ENCODE data around the gene AGXT. TPM values are rescaled to one million over a fixed set of nuclear protein-coding genes. Genes with fewer than 3 reads are reported as not detected.

The AGXT gene
- total and polyA plus RNA-seq, 2 of the 8 experiments (the other 6 are each of a cell fraction or from before 2014, with no cell fraction given) = 0.03 TPM; not detected in 1

- H3K23me2 ChIP-seq (ENCODE audit: low read depth, low read length) = no peaks in the 10 kb centered on the region
- no peak overlapping the region for H2BK120ac ChIP-seq (replicated peaks; ENCODE audit: low read depth, low read length)
- H2BK15ac ChIP-seq (ENCODE audit: low read length) = no peak overlapping the region
- H3K79me1 ChIP-seq (ENCODE audit: low read depth, low read length) = no peaks in the 10 kb centered on the region
- no peaks in the 10 kb centered on the region for H3K79me2 ChIP-seq (ENCODE audit: control insufficient read depth in 1 of 2, insufficient read depth in 2 of 2, low read length in 2 of 2)
- no peak overlapping the region for H2BK5ac ChIP-seq (ENCODE audit: low read depth, low read length)
- FAIRE-seq = no peak
- POLR2A ChIA-PET (ENCODE audit: partially characterized antibody) = no interaction called here
- CTCF ChIA-PET (ENCODE audit: partially characterized antibody) = interaction anchor here (1.2 kb wide), 2 partner anchors 12 to 69 kb away, joined by 3 read pairs; no protein-coding TSS in a partner anchor
- no peak for DNase-seq (ENCODE audit: low read depth in 1 of 2, low spot score in 2 of 2)
- H4K91ac ChIP-seq (replicated peaks; ENCODE audit: insufficient read length, low read length) = no peak overlapping the region
- H3K9me3 ChIP-seq (ENCODE audit: insufficient read depth in 2 of 2, low read depth in 1 of 2, low read length in 1 of 2) = no peaks in the 10 kb centered on the region
- H3K9ac ChIP-seq (replicated peaks in 1 of 4; ENCODE audit: extremely low read depth in 1 of 4, low read depth in 3 of 4, low read length in 3 of 4) = no peak overlapping the region
- no peak overlapping the region for H2BK20ac ChIP-seq (ENCODE audit: low read length)
- no peak overlapping the region for H2AFZ ChIP-seq (ENCODE audit: low read length)
- H3K4me3 ChIP-seq (ENCODE audit: extremely low read depth in 1 of 4, insufficient read depth in 2 of 4, low read depth in 3 of 4, low read length in 4 of 4) = no peak overlapping the region
- no peak overlapping the region for H3K14ac ChIP-seq (ENCODE audit: insufficient read length)
- no peaks in the 10 kb centered on the region for H3K36me3 ChIP-seq (ENCODE audit: control insufficient read depth in 2 of 4, insufficient read depth in 4 of 4, low read length in 3 of 4)
- no peak overlapping the region for H2AK5ac ChIP-seq (ENCODE audit: low read depth, low read length)
- no peak overlapping the region for H4K5ac ChIP-seq (ENCODE audit: insufficient read length, low read depth, low read length)
- 92% methylated on average over 16 of the region's 17 CpGs; no CpG with 5 or more reads in 1 of the 2 experiments for WGBS, 2 experiments (ENCODE audit: extremely low coverage in 1 of 2, insufficient coverage in 1 of 2, insufficient read length in 1 of 2, insufficient replicate concordance in 2 of 2, low coverage in 1 of 2, low lambda C conversion rate in 2 of 2, missing lambda C conversion rate in 1 of 2)
- H2BK12ac ChIP-seq (ENCODE audit: low read depth, low read length) = no peak overlapping the region
- no peak overlapping the region for H3K56ac ChIP-seq (replicated peaks; ENCODE audit: insufficient read length, low read depth, low read length)
- no peak overlapping the region for H3K18ac ChIP-seq (ENCODE audit: extremely low read depth, low read length)
- no peak overlapping the region for H3K23ac ChIP-seq (ENCODE audit: insufficient read length)
- no peak overlapping the region for H4K8ac ChIP-seq (ENCODE audit: extremely low read depth, insufficient read depth, low read length)
- no peak overlapping the region for H3K27ac ChIP-seq (ENCODE audit: low read depth, low read length)
- H3K4me2 ChIP-seq (ENCODE audit: insufficient read depth in 1 of 2, low read depth in 2 of 2, low read length in 2 of 2) = no peak overlapping the region
- no peak overlapping the region for H3K4ac ChIP-seq (replicated peaks; ENCODE audit: insufficient read length, low read depth, low read length)
- H4K20me1 ChIP-seq (replicated peaks in 1 of 2; ENCODE audit: control insufficient read depth in 1 of 2, insufficient read depth in 2 of 2, low read length in 2 of 2) = no peaks in the 10 kb centered on the region
- no peaks in the 10 kb centered on the region for H3K4me1 ChIP-seq (replicated peaks in 1 of 4; ENCODE audit: control insufficient read depth in 3 of 4, insufficient read depth in 4 of 4, low read length in 3 of 4)
- H3K27me3 ChIP-seq (replicated peaks in 1 of 4; ENCODE audit: control insufficient read depth in 3 of 4, extremely low read depth in 1 of 4, insufficient read depth in 3 of 4, low read length in 3 of 4) = peaks cover 0 to 2% (median 0%) of the 10 kb centered on the region in 4 experiments; a peak in 1 of 7 replicates
- TF ChIP-seq FOSL1 (IDR thresholded peaks at IDR 0.05; ENCODE audit: insufficient read depth, low read depth, low read length) (no peak), TEAD4 (IDR thresholded peaks at IDR 0.05; ENCODE audit: low read depth, low read length) (no peak), CTCF (IDR thresholded peaks at IDR 0.05; ENCODE audit: control extremely low read depth in 1 of 3, insufficient read depth in 1 of 3, low read depth in 1 of 3, low read length in 3 of 3) (no peak), CBX5 (IDR thresholded peaks at IDR 0.05; ENCODE audit: low read depth, low read length) (no peak), RAD21 (IDR thresholded peaks at IDR 0.05 in 1 of 2, conservative IDR thresholded peaks at IDR 0.05 in 1 of 2; ENCODE audit: low read depth in 2 of 2, low read length in 2 of 2) (no peak), KDM5A (IDR thresholded peaks at IDR 0.05; ENCODE audit: low read length) (no peak), MAFK (IDR thresholded peaks at IDR 0.05; ENCODE audit: low read depth, low read length) (no peak), TBP (IDR thresholded peaks at IDR 0.05; ENCODE audit: low read depth, low read length) (no peak), EZH2 (IDR thresholded peaks at IDR 0.05; ENCODE audit: low read depth, low read length, severe bottlenecking) (no peak)
Observed at GRCh38 chr2:240909216-240909974, 40.8 kb downstream of the AGXT start.

Measured in H1 (cell line).